ENCODE measurements around the gene KAT8. TPM values are rescaled to one million over a fixed set of nuclear protein-coding genes. Genes with fewer than 3 reads are reported as not detected.
A peak's percentile ranks its signal among the peaks of the same experiment; 100 is the strongest.

The KAT8 gene
- total RNA-seq, 2 experiments from 2014 or later = 55.6 to 58.7 TPM

- peaks cover 43% of the 10 kb centered on the region for H3K4me1 Mint-ChIP-seq (ENCODE audit: low read depth)
- no peaks in the 10 kb centered on the region for H3K27me3 Mint-ChIP-seq
- ChIA-PET POLR2A (interaction anchor here (0.6 to 2.9 kb wide), 30 partner anchors 10 to 199 kb away, joined by 3 to 23 read pairs (median 4); partner anchors contain the start of genes FBXL19, FUS, HSD3B7 and KAT8), CTCF (interaction anchor here (0.8 to 2.4 kb wide), 10 partner anchors 18 to 384 kb away, joined by 3 to 15 read pairs (median 4); partner anchors contain the start of genes HSD3B7 and VKORC1)
- peaks cover 35% of the 10 kb centered on the region for H3K36me3 Mint-ChIP-seq (ENCODE audit: low read depth)
- peak within 1 kb of the TSS; percentile 98 for H3K27ac Mint-ChIP-seq
- intact Hi-C loops (cut with micrococcal nuclease) = loop anchor here (5.0 kb wide), 1 partner anchor 42 kb away; the partner anchor contains the start of gene STX4
- no peaks in the 10 kb centered on the region for H3K9me3 Mint-ChIP-seq
- H3K4me3 Mint-ChIP-seq = peak within 1 kb of the TSS; percentile 96
- peak; percentile 100 for DNase-seq
- TF ChIP-seq CTCF (IDR thresholded peaks at IDR 0.05) = no peak
- ATAC-seq = peak; percentile 80
These were observed 43.3 kb upstream of the KAT8 start, which contains the start of the genes ZNF646 and ZNF668 for GRCh38 chr16:31073970-31074813. TSS of gene ZNF646 (plus strand) at chr16:31074422. CDS start at chr16:31076325, 1,903 bp downstream. TSS of gene ZNF668 (minus strand) at chr16:31074240. CDS start at chr16:31064459, 9,781 bp downstream.

GRCh38 chr16:31074814-31075183 lies 42.7 kb upstream of the KAT8 start:
- POLR2A ChIA-PET = interaction anchor here (0.6 to 2.9 kb wide), 19 partner anchors 10 to 125 kb away, joined by 3 to 23 read pairs (median 6); partner anchors contain the start of genes FUS, KAT8, PRSS53 and STX4
- Mint-ChIP-seq H3K4me1 (ENCODE audit: low read depth) (peaks cover 45% of the 10 kb centered on the region), H3K9me3 (no peaks in the 10 kb centered on the region), H3K27ac (peak overlapping the region; percentile 98), H3K27me3 (no peaks in the 10 kb centered on the region), H3K4me3 (peak overlapping the region; percentile 96), H3K36me3 (ENCODE audit: low read depth) (peaks cover 40% of the 10 kb centered on the region)
- TF ChIP-seq CTCF (IDR thresholded peaks at IDR 0.05) = no peak
- ATAC-seq (no peak), DNase-seq (no peak)
- CTCF ChIA-PET = interaction anchor here (0.9 to 2.4 kb wide), 6 partner anchors 20 to 383 kb away, joined by 3 to 15 read pairs (median 6); partner anchors contain the start of genes HSD3B7 and VKORC1
- intact Hi-C loops (cut with micrococcal nuclease) = loop anchor here (5.0 kb wide), 1 partner anchor 42 kb away; the partner anchor contains the start of gene STX4

GRCh38 chr16:31076319-31076718 lies 41.1 kb upstream of the KAT8 start:
- peak overlapping the region; percentile 96 for H3K4me3 Mint-ChIP-seq
- ATAC-seq (no peak), DNase-seq (no peak)
- TF ChIP-seq CTCF (IDR thresholded peaks at IDR 0.05) = no peak
- ChIA-PET CTCF (interaction anchor here (1.3 kb wide), 1 partner anchor 66 kb away, joined by 4 read pairs; no protein-coding TSS in a partner anchor), POLR2A (interaction anchor here (0.6 to 1.4 kb wide), 3 partner anchors 104 to 117 kb away, joined by 3 to 4 read pairs (median 3); partner anchors contain the start of gene FUS)
- H3K27ac Mint-ChIP-seq = peak overlapping the region; percentile 27
- intact Hi-C loops (cut with micrococcal nuclease) = no loop called here
- H3K27me3 Mint-ChIP-seq = no peaks in the 10 kb centered on the region
- peaks cover 51% of the 10 kb centered on the region for H3K4me1 Mint-ChIP-seq (ENCODE audit: low read depth)
- H3K9me3 Mint-ChIP-seq = no peaks in the 10 kb centered on the region
- H3K36me3 Mint-ChIP-seq (ENCODE audit: low read depth) = peaks cover 49% of the 10 kb centered on the region

- intact Hi-C loops (cut with micrococcal nuclease) = no loop called here
- Mint-ChIP-seq H3K4me3 (no peak overlapping the region), H3K36me3 (ENCODE audit: low read depth) (peaks cover 49% of the 10 kb centered on the region), H3K27me3 (no peaks in the 10 kb centered on the region), H3K4me1 (ENCODE audit: low read depth) (peaks cover 44% of the 10 kb centered on the region), H3K9me3 (no peaks in the 10 kb centered on the region), H3K27ac (no peak overlapping the region)
- TF ChIP-seq CTCF (IDR thresholded peaks at IDR 0.05) = no peak
- ATAC-seq (no peak), DNase-seq (no peak)
- POLR2A ChIA-PET = interaction anchor here (0.6 to 2.1 kb wide), 4 partner anchors 12 to 118 kb away, joined by 3 to 5 read pairs (median 4); partner anchors contain the start of genes FUS and PRSS53
- CTCF ChIA-PET = interaction anchor here (0.7 kb wide), 1 partner anchor 19 kb away, joined by 3 read pairs; no protein-coding TSS in a partner anchor
These were observed 40.4 kb upstream of the KAT8 start for GRCh38 chr16:31077024-31077423.
